Panc1 (cell line): ENCODE measurements around the gene SLC4A5.

ENCODE experiments used
- SIN3A ChIP-seq: IDR thresholded peaks from 2 replicates; pipeline ENCODE4 v1.6.1; 2012; ENCODE audit warnings: low read depth, mild to moderate bottlenecking, low read length, moderate library complexity, borderline replicate concordance; ENCODE audit not compliant: insufficient read depth
- TF ChIP-seq, protein P1 (sequence below): fragments of 450-650 bp; IDR thresholded peaks from 2 replicates; pipeline ENCODE4 v1.5.1; 2017; ENCODE audit warnings: mild to moderate bottlenecking

DNA sequence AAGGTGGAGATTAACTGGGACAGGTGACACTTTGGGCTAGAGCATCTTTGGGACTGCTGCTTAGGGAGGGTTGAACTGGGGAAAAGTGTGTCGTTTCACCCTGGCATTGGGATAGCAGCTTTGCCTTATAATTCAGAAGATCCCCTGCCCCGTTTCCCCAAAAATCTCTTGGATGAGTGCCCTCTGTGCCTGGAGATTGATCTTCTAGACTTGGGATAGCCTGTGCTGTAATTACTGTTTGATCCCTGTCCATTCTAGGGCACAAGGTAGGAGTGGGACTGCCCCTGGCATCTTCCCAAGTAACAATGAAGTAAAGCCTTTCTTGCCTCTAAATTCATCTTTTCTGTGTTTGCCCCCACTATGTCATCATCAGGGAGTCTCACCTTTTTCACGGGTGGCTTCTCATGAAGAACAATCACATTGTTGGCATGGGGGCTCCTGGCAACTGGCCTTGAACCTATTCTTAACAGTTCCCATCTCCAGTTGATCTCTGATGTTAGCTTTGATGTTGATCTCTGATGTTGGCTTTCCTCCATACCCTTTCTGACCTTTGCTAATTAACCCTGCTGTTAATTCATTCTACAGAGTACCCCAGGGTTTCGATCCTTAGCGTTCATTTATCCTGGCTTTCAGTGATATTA is 123.2 kb downstream of the SLC4A5 start:
- TF ChIP-seq, protein P1, sequence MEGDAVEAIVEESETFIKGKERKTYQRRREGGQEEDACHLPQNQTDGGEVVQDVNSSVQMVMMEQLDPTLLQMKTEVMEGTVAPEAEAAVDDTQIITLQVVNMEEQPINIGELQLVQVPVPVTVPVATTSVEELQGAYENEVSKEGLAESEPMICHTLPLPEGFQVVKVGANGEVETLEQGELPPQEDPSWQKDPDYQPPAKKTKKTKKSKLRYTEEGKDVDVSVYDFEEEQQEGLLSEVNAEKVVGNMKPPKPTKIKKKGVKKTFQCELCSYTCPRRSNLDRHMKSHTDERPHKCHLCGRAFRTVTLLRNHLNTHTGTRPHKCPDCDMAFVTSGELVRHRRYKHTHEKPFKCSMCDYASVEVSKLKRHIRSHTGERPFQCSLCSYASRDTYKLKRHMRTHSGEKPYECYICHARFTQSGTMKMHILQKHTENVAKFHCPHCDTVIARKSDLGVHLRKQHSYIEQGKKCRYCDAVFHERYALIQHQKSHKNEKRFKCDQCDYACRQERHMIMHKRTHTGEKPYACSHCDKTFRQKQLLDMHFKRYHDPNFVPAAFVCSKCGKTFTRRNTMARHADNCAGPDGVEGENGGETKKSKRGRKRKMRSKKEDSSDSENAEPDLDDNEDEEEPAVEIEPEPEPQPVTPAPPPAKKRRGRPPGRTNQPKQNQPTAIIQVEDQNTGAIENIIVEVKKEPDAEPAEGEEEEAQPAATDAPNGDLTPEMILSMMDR, result no peak
- no peak for TF ChIP-seq SIN3A
